B cell (primary cell): ENCODE results near the gene PAM.

Experiments
- CTCF ChIP-seq: fragments of 200-600 bp; IDR thresholded peaks from one replicate; pipeline ENCODE4 v1.8.0; 2022; ENCODE audit warnings: antibody characterized with exemption, mild to moderate bottlenecking
- EZH2 ChIP-seq: IDR thresholded peaks from 2 replicates; pipeline ENCODE4 v1.6.1; 2012; ENCODE audit warnings: borderline replicate concordance, low read depth, mild to moderate bottlenecking, moderate library complexity, low read length; ENCODE audit not compliant: insufficient read depth, poor library complexity, severe bottlenecking

- TF ChIP-seq CTCF, result no peak
- TF ChIP-seq EZH2, result no peak
Measured at GRCh38 chr5:102826629-102827028, 71.5 kb downstream of the PAM start.
